Hepatocyte (in vitro differentiated cells): ENCODE results near the gene AGBL1.

Experiments used
- EZH2 ChIP-seq: fragments of 200-600 bp; sonication (generic); IDR thresholded peaks from 2 replicates; pipeline ENCODE4 v1.6.1; 2016; ENCODE audit warnings: antibody characterized with exemption, mild to moderate bottlenecking, borderline replicate concordance
- EZH2phosphoT487 ChIP-seq: fragments of 200-600 bp; sonication (generic); IDR thresholded peaks from one replicate; pipeline ENCODE4 v1.6.1; 2018; ENCODE audit warnings: antibody characterized with exemption, mild to moderate bottlenecking, low read depth, moderate library complexity; ENCODE audit not compliant: unreplicated experiment, severe bottlenecking

DNA sequence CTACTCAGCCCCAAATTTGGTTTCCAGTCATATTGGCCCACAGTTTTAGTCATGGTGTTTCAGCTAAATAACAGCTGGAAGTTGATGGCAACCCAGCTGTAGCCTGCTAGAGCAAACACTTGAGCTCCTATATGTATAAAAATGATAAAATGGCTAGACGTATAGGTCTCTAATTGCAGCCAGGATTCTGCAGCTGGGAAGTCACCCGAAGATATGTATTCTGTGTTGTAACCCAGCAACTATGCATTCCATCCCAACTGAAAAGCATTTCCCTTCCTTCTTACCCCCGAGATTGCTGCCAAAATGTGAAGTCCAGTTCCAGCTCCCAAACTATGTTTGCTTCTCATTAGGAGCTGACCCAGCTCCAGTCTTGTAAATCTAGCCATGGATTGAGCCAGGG is 408.4 kb downstream of the AGBL1 start:
- TF ChIP-seq EZH2phosphoT487, result no peak
- TF ChIP-seq EZH2, result no peak
